Vagina (tissue), 2 donors: ENCODE results near the gene IL24. TPM values are rescaled to one million over a fixed set of nuclear protein-coding genes. Genes with fewer than 3 reads are reported as not detected.

Source experiments
- DNase-seq, 2 donors: peaks; one replicate each; pipeline ENCODE4 v3.0.0-alpha.2; 2017; ENCODE audit errors: extremely low spot score in 2 of 2
- H3K27ac ChIP-seq: fragments of 200-600 bp; sonication (generic); one replicate; pipeline ENCODE4 v1.5.1; 2019
- H3K27me3 ChIP-seq: fragments of 200-600 bp; sonication (generic); one replicate; pipeline ENCODE4 v1.5.1; 2019
- H3K36me3 ChIP-seq, 2 donors: fragments of 200-600 bp; sonication (generic); one replicate each; pipeline ENCODE4 v1.5.1; 2017 to 2019
- H3K4me1 ChIP-seq: fragments of 200-600 bp; sonication (generic); one replicate; pipeline ENCODE4 v1.5.1; 2019
- H3K4me3 ChIP-seq, 2 donors: fragments of 200-600 bp; sonication (generic); 1 replicate in 1 of 2; 2 replicates in 1 of 2; pipeline ENCODE4 v1.5.1; 2016 to 2019
- H3K9me3 ChIP-seq: fragments of 200-600 bp; sonication (generic); one replicate; pipeline ENCODE4 v1.5.1; 2019
- POLR2A ChIP-seq, 2 donors: fragments of 450-650 bp; IDR thresholded peaks; one replicate each; pipeline ENCODE4 v1.6.1; 2017; ENCODE audit warnings: antibody characterized with exemption in 2 of 2, mild to moderate bottlenecking in 2 of 2, moderate library complexity in 2 of 2
- POLR2AphosphoS5 ChIP-seq, 2 donors: sonication (generic); formaldehyde crosslinking; IDR thresholded peaks; one replicate each; pipeline ENCODE4 v1.9.0; 2017; ENCODE audit warnings: antibody characterized with exemption in 2 of 2, mild to moderate bottlenecking in 2 of 2, low read depth in 1 of 2; ENCODE audit not compliant: insufficient read depth in 1 of 2
- intact Hi-C: fragments of 100-400 bp; cut with DNase I; formaldehyde crosslinking; loops from one replicate; pipeline ENCODE4 v1.15.1; 2023
- total RNA-seq: library from RNA; depleted of rRNA; stranded (reverse); fragments of >200 nt; gene quantifications from one replicate; pipeline ENCODE4 v1.2.3, GENCODE V29; 2016
- TF ChIP-seq, protein P1 (sequence below), 3 experiments: fragments of 450-650 bp in 2 of 3; fragments of 200-600 bp in 1 of 3; sonication (generic) in 1 of 3; IDR thresholded peaks; one replicate each; pipeline ENCODE4 v1.5.1; 2017 to 2019; ENCODE audit warnings: antibody characterized with exemption in 3 of 3, mild to moderate bottlenecking in 2 of 3, moderate library complexity in 2 of 3

Gene IL24
- total RNA-seq, 1 donor from 2014 or later: 1.5 TPM

DNA sequence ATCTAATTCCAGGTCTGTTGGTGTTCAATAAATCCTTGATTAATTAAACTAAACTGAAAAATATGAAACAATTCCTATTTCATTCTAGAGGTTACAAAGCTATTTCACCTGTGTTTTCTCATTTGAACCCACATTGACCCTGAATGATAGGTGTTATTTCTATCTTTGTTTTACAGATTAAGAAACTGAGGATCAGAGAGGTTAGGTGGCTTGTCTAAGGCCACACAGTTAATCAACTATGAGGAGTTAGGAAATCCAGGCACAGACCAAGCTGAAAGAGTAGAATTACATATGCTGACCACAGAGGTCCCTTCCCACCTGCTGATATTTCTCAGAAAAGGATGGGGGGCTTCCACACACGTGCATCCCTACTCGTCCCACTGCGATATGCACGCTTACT is 48.5 kb downstream of the IL24 start:
- Histone ChIP-seq H3K36me3 (no peaks in the 10 kb centered on the region), H3K4me1 (no peaks in the 10 kb centered on the region), H3K9me3 (no peaks in the 10 kb centered on the region), H3K27me3 (no peaks in the 10 kb centered on the region), H3K4me3 (no peak overlapping the region), H3K27ac (no peak overlapping the region)
- intact Hi-C loops: no loop called here
- TF ChIP-seq, protein P1, sequence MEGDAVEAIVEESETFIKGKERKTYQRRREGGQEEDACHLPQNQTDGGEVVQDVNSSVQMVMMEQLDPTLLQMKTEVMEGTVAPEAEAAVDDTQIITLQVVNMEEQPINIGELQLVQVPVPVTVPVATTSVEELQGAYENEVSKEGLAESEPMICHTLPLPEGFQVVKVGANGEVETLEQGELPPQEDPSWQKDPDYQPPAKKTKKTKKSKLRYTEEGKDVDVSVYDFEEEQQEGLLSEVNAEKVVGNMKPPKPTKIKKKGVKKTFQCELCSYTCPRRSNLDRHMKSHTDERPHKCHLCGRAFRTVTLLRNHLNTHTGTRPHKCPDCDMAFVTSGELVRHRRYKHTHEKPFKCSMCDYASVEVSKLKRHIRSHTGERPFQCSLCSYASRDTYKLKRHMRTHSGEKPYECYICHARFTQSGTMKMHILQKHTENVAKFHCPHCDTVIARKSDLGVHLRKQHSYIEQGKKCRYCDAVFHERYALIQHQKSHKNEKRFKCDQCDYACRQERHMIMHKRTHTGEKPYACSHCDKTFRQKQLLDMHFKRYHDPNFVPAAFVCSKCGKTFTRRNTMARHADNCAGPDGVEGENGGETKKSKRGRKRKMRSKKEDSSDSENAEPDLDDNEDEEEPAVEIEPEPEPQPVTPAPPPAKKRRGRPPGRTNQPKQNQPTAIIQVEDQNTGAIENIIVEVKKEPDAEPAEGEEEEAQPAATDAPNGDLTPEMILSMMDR (IDR thresholded peaks at IDR 0.05): no peak
- TF ChIP-seq POLR2AphosphoS5 (IDR thresholded peaks at IDR 0.05; ENCODE audit: insufficient read depth in 1 of 2, low read depth in 1 of 2) (no peak), POLR2A (IDR thresholded peaks at IDR 0.05) (no peak)
- DNase-seq: no peak

DNA sequence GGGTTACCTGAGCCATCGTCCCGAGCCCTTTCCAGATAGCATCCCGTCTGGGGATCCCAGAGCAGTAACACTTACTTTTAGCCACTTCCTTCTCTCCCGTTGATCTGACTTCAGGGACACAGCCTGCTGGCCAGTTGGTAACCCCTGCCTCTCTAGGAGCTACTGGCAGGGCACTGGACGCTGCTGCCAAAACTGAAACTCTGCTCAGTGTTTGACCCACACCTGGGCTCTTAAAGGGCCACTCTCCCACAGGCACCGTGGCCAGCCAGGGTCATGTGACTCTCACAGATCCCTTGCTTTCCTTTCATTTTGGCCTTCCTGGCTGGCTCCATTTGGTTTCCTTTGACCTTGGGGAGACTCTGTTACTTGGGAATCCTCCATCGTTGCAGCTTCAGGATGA is 49.0 kb downstream of the IL24 start, which contains the start of gene PIGR:
Gene PIGR (minus strand): TSS at position 206 of the 400 bp plus-strand sequence. CDS start 5,935 bp downstream, outside the sequence.
- Histone ChIP-seq H3K4me1 (no peaks in the 10 kb centered on the region), H3K36me3 (no peaks in the 10 kb centered on the region), H3K27ac (no peak within 1 kb of the TSS), H3K27me3 (no peaks in the 10 kb centered on the region), H3K9me3 (no peaks in the 10 kb centered on the region), H3K4me3 (no peak within 1 kb of the TSS)
- no peak for DNase-seq
- TF ChIP-seq, protein P1 (IDR thresholded peaks at IDR 0.05): no peak
- TF ChIP-seq POLR2A (IDR thresholded peaks at IDR 0.05) (no peak), POLR2AphosphoS5 (IDR thresholded peaks at IDR 0.05; ENCODE audit: insufficient read depth in 1 of 2, low read depth in 1 of 2) (no peak)
- intact Hi-C loops: no loop called here

DNA sequence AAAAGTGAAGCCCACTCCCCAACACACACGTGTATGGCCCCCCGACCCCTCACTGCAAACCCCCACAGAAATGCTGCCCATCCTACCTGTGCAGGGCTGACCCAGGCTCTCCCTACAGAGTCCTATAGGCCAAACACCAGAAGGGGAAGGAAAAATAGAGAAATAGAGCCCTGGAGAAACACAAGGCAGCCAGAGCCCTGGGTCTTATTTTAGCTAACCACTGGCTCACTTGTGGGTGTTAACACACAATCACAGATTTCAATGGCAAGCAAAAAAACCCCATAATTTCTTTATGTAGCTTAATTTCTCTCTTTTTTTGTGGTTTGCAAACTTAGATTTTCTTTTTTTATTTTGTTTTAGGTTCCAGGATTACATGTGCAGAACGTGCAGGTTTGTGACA is 50.0 kb downstream of the IL24 start:
- intact Hi-C loops: no loop called here
- H3K4me3 ChIP-seq: no peak overlapping the region
- no peak for DNase-seq
- H3K9me3 ChIP-seq: no peaks in the 10 kb centered on the region
- TF ChIP-seq, protein P1 (IDR thresholded peaks at IDR 0.05): no peak
- TF ChIP-seq POLR2AphosphoS5 (IDR thresholded peaks at IDR 0.05; ENCODE audit: insufficient read depth in 1 of 2, low read depth in 1 of 2): no peak
- no peak for TF ChIP-seq POLR2A (IDR thresholded peaks at IDR 0.05)
- H3K36me3 ChIP-seq: no peaks in the 10 kb centered on the region
- H3K27me3 ChIP-seq: no peaks in the 10 kb centered on the region
- no peak overlapping the region for H3K27ac ChIP-seq
- no peaks in the 10 kb centered on the region for H3K4me1 ChIP-seq

DNA sequence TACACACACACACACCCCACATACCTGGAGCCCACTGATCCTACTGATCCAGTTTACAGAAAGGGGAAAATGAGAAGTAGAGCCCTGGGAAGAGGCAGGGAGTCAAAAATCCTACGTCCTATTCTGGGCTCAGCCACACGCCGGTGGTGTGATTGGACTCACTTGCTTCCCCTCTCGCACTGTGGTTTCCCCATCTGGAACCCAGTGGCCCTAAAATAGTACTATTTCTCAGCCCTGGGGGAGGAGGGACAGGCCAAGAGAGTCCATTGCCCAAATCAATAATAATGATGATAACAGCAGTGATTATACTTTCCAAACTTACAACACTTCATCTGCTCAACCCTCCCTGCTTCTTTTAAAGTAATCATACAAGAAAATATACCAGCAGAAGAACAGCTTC is 52.0 kb downstream of the IL24 start:
- H3K27ac ChIP-seq: no peak overlapping the region
- no peak for TF ChIP-seq POLR2AphosphoS5 (IDR thresholded peaks at IDR 0.05; ENCODE audit: insufficient read depth in 1 of 2, low read depth in 1 of 2)
- TF ChIP-seq POLR2A (IDR thresholded peaks at IDR 0.05): no peak
- TF ChIP-seq, protein P1 (IDR thresholded peaks at IDR 0.05): no peak
- intact Hi-C loops: no loop called here
- H3K4me3 ChIP-seq: no peak overlapping the region
- no peaks in the 10 kb centered on the region for H3K4me1 ChIP-seq
- H3K9me3 ChIP-seq: no peaks in the 10 kb centered on the region
- no peaks in the 10 kb centered on the region for H3K36me3 ChIP-seq
- no peaks in the 10 kb centered on the region for H3K27me3 ChIP-seq
- no peak for DNase-seq

DNA sequence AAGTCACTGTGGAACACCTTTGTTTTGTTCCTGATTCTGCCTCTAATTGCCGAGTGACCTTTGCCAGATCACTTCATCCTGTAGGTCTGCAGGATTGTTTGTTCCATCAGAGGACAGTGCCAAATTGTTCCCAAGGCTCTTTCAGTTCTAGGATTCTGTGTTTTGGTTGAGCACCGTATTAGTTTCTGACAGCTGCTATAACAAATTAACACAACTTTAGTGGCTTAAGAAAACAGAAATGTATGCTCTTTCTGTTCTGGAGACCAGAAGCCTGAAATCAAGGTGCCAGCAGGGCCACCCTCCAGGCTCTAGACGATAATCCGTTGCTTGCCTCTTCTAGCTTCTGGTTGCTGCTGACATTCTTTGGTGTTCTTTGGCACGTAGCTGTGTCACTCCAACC is 52.4 kb downstream of the IL24 start:
- no peak for DNase-seq
- H3K4me1 ChIP-seq: no peaks in the 10 kb centered on the region
- intact Hi-C loops: no loop called here
- H3K36me3 ChIP-seq: no peaks in the 10 kb centered on the region
- H3K27me3 ChIP-seq: no peaks in the 10 kb centered on the region
- no peak overlapping the region for H3K4me3 ChIP-seq
- H3K27ac ChIP-seq: no peak overlapping the region
- H3K9me3 ChIP-seq: no peaks in the 10 kb centered on the region
- TF ChIP-seq, protein P1 (IDR thresholded peaks at IDR 0.05): no peak
- TF ChIP-seq POLR2A (IDR thresholded peaks at IDR 0.05) (no peak), POLR2AphosphoS5 (IDR thresholded peaks at IDR 0.05; ENCODE audit: insufficient read depth in 1 of 2, low read depth in 1 of 2) (no peak)
